ENCODE measurements around the gene ULK4. TPM values are rescaled to one million over a fixed set of nuclear protein-coding genes. Genes with fewer than 3 reads are reported as not detected.

Gene ULK4

GRCh38 chr3:41198526-41198925 lies 763.4 kb downstream of the ULK4 start:
- Histone ChIP-seq H3K79me2 (ENCODE audit: control insufficient read depth, insufficient read depth, low read length) (peaks cover 33% of the 10 kb centered on the region), H2BK120ac (ENCODE audit: low read depth, low read length) (no peak overlapping the region), H2BK15ac (replicated peaks; ENCODE audit: low read depth) (no peak overlapping the region), H3K9ac (ENCODE audit: low read length) (peak overlapping the region; percentile 87), H2AK5ac (ENCODE audit: low read length) (no peak overlapping the region), H3K4me1 (ENCODE audit: control insufficient read depth, low read depth, low read length) (peaks cover 2% of the 10 kb centered on the region), H2BK5ac (ENCODE audit: low read length) (peak overlapping the region; percentile 17), H4K5ac (ENCODE audit: low read length) (no peak overlapping the region), H3K4me3 (ENCODE audit: low read length) (peak overlapping the region; percentile 57), H3K56ac (ENCODE audit: low read length) (peak overlapping the region; percentile 93), H3K79me1 (ENCODE audit: low read length) (no peaks in the 10 kb centered on the region), H3K27me3 (ENCODE audit: insufficient read depth, low read length, poor library complexity) (no peaks in the 10 kb centered on the region), H3K36me3 (ENCODE audit: control insufficient read depth, insufficient read depth, low read length) (no peaks in the 10 kb centered on the region), H4K8ac (ENCODE audit: low read depth, low read length) (no peak overlapping the region), H3K23ac (ENCODE audit: low read length) (no peak overlapping the region), H3K4me2 (ENCODE audit: low read length) (peak overlapping the region; percentile 67), H3K27ac (ENCODE audit: low read depth, low read length) (peak overlapping the region; percentile 89), H3K4ac (ENCODE audit: low read depth, low read length) (peak overlapping the region; percentile 49), H3K18ac (ENCODE audit: low read length) (peak overlapping the region; percentile 95)
- WGBS (ENCODE audit: extremely low coverage, insufficient coverage, low lambda C conversion rate): no CpG with 5 or more reads among the region's 20 CpGs
- peak; percentile 53 for DNase-seq

DNA sequence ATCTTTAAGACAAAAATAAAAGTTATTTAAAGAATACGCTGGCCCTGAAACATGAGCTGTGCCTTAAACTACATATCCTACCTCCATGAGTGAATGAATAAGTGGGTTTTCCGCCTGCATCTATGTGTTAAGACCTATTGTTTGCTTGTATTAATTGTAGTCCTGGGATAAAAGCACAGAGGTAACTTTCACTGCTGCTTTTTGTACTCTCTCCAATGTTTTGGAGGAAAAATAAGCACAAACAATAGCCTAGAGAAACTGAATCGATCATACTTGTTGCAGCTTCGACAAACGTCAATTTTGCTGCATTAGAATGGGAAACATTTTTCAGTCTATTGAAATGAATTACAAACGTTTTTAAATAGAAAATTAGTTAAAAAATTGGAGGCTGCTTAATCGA lies 763.9 kb downstream of the ULK4 start:
- no peaks in the 10 kb centered on the region for H3K36me3 ChIP-seq (ENCODE audit: control insufficient read depth, insufficient read depth, low read length)
- H4K5ac ChIP-seq (ENCODE audit: low read length): no peak overlapping the region
- H3K79me2 ChIP-seq (ENCODE audit: control insufficient read depth, insufficient read depth, low read length): peaks cover 32% of the 10 kb centered on the region
- peaks cover 2% of the 10 kb centered on the region for H3K4me1 ChIP-seq (ENCODE audit: control insufficient read depth, low read depth, low read length)
- H2BK15ac ChIP-seq (replicated peaks; ENCODE audit: low read depth): no peak overlapping the region
- H3K18ac ChIP-seq (ENCODE audit: low read length): no peak overlapping the region
- no peaks in the 10 kb centered on the region for H3K27me3 ChIP-seq (ENCODE audit: insufficient read depth, low read length, poor library complexity)
- no peak overlapping the region for H3K56ac ChIP-seq (ENCODE audit: low read length)
- H2BK120ac ChIP-seq (ENCODE audit: low read depth, low read length): no peak overlapping the region
- H3K4ac ChIP-seq (ENCODE audit: low read depth, low read length): no peak overlapping the region
- H3K4me3 ChIP-seq (ENCODE audit: low read length): no peak overlapping the region
- H3K23ac ChIP-seq (ENCODE audit: low read length): no peak overlapping the region
- H3K9ac ChIP-seq (ENCODE audit: low read length): no peak overlapping the region
- no CpG with 5 or more reads among the region's 7 CpGs for WGBS (ENCODE audit: extremely low coverage, insufficient coverage, low lambda C conversion rate)
- H3K4me2 ChIP-seq (ENCODE audit: low read length): no peak overlapping the region
- H3K79me1 ChIP-seq (ENCODE audit: low read length): no peaks in the 10 kb centered on the region
- H3K27ac ChIP-seq (ENCODE audit: low read depth, low read length): no peak overlapping the region
- H4K8ac ChIP-seq (ENCODE audit: low read depth, low read length): no peak overlapping the region
- no peak overlapping the region for H2AK5ac ChIP-seq (ENCODE audit: low read length)
- no peak overlapping the region for H2BK5ac ChIP-seq (ENCODE audit: low read length)
- DNase-seq: no peak

Small RNA genes within 50 kb of the gene (small RNA-seq; reads per million reads assigned to genes)
- gene ATP6V0E1P2 (ENCODE audit: insufficient read depth) (not detected), gene RF00019 (ENCODE audit: insufficient read depth) (not detected), gene RF00096 (ENCODE audit: insufficient read depth) (not detected), gene RF00602 (ENCODE audit: insufficient read depth) (not detected)

All from mesendoderm (in vitro differentiated cells).